CD4-positive, alpha-beta T cell treated with Interleukin-4 for 1 hour (primary cell): Measurements from ENCODE around the gene KCNQ2.

Source experiments
- DNase-seq, 2 donors: peaks; one replicate each; pipeline ENCODE4 v3.0.0-alpha.2; 2020 to 2022

The KCNQ2 gene

DNA sequence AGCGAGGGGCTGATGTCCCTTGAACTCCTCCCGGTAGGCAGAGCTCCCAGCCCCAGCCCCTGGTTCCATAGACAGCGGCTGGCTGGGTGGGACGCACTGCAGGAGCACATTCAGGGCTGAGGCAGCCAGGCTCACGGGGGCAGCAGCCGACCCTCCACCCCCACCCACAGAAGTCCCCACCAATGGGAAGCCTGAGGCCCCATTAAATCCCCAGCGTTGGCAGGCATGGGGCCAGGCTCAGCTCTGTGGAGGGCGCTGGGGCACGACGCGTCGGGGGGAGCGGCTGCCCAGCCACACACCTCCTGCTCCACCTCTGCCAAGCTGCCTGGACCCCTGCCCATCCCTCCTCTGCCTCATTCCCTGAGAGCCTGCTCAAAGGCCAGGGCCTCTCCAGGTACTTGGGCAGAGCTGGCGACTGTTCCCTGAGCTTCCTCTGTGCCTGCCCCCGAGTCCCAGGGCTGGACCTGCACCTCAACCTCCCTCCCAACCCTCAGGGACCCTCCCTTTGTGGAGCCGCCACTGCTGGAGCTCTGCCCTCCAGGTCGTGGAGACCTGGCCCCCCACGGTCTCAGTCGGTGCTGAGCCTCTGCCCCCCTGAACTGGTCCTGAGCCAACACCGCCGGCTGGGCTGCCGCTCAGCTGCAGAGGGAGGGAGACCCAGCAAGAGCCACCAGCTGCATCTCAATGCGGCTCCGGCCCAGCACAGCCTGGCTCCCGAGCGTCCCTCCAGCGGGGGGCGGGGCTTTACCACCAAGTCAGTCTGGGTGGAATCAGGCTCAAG is 120.5 kb downstream of the KCNQ2 start:
- DNase-seq, result no peak

DNA sequence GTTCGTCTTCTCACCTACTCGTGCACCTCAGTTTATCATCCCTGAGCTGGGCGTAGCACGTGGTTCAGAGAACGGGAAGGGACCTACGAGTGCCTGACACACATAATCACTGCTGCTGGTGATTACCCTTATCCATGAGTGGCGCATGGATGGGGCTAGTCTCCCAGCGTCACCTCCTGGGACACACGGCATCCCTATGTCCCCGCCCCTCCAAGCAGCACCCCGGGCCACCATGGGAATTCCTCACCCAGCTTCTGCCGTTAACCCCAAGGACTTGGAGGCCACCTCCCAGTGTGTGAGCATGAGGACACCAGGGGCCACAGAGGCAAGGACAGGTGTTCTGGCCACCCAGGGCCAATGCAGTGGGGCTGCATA is 121.1 kb downstream of the KCNQ2 start:
- no peak for DNase-seq

DNA sequence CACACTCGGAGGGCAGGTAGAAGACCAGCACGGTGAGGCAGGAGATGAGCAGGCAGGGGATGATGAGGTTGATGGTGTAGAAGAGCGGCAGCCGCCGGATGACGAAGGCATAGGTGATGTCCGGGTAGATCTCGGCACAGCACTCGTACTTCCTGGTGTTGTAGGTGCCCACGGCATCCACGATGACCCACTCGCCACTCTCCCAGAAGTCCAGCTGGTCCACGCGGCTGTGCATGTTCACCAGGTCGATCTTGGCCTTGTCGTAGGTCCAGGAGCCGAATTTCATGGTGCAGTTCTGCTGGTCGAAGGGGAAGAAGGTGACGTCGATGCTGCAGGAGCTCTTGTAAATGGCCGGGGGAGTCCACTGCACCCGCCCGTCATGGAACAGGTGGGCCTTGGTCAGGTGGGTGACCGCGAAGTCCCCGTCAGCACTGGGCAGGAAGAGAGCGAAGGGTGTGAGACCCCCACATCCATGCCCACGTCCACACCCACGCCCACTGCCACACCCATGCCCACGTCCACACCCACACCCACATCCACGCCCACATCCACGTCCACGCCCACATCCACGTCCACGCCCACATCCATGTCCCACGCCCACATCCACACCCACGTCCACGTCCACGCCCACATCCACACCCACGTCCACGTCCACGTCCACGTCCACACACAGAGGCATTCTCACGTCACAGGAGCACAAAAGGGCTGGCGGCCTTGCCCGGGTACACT is 121.7 kb downstream of the KCNQ2 start:
- DNase-seq, result no peak
